8988T (cell line): ENCODE results near the gene NCKAP5.

ENCODE experiments used
- DNase-seq: peaks from one replicate; pipeline ENCODE4 v3.0.0; 2011

Gene NCKAP5

DNA sequence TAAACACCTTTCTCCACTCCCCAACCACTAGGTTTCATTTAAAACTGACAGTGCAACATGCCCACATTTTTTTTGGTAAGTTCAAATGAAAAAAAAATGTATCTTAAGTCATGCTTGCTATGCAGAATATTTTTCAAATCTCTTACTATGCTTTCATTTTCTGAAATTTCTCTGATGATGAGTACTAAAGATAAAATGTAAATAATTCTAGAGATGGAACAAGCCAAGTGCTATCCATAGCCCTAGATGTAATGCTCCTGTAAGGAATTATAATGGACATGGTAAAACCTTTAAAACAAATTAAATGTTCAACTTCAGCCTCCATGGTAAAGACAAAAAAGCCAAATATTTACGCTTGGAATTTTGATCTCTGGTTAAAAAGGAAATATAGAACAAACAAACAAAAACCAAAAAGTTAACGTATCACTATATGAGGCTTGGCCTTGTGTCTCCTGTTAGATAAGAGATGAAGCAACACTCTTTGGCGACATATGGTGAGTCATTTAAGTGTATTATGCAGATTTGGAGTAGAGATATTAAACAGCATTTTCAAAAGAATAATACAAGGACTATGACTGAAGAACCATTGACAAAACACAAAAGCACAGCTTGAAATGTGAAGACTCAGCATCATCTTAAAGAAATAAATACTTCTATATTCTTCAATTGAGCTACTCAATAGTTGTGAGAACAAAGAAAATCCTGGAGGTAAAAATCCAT, 506.2 kb downstream of the NCKAP5 start:
- no peak for DNase-seq

GRCh38 chr2:133054297-133054696, 514.0 kb downstream of the NCKAP5 start:
- DNase-seq, result no peak

GRCh38 chr2:133053541-133053940, 514.7 kb downstream of the NCKAP5 start:
- DNase-seq, result no peak

DNA sequence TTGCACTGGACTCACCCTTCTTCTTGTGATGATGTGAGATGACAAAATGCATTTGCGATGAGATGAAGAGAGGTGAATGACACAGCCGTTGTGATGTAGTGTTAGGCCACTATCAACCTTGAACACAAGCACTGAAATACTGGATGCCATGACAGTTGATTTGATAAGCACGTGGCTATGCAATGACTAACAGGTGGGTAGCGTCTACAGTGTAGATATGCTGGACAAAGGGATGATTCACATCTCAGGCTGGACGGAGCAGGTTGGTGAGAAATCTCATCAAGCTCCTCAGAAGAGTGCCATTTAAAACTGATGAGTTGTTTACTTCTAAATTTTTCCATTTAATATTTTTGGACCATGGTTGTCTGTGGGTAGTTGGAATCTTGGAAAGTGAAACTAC, 522.5 kb downstream of the NCKAP5 start:
- no peak for DNase-seq

DNA sequence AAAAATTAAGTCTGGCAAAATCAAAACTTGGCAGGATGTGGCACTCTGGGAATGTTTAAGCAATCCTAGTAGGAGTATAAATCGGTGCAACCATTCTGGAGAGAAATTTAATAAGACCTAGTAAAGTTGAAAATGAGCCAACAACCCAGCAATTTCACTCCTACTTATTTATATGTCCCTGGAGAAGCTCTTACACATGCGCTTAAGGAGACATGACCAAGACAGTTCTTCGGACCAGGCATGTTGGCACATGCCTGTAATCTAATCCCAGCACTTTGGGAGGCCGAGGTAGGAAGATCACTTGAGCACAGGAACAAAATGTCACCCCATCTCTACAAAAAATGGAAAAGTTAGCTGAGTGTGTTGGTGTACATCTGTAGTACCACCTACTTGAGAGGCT, 523.7 kb downstream of the NCKAP5 start:
- DNase-seq, result no peak

GRCh38 chr2:133040170-133040569, 528.1 kb downstream of the NCKAP5 start:
- no peak for DNase-seq

- DNase-seq, result no peak
These were observed 528.7 kb downstream of the NCKAP5 start for GRCh38 chr2:133039531-133039930.

DNA sequence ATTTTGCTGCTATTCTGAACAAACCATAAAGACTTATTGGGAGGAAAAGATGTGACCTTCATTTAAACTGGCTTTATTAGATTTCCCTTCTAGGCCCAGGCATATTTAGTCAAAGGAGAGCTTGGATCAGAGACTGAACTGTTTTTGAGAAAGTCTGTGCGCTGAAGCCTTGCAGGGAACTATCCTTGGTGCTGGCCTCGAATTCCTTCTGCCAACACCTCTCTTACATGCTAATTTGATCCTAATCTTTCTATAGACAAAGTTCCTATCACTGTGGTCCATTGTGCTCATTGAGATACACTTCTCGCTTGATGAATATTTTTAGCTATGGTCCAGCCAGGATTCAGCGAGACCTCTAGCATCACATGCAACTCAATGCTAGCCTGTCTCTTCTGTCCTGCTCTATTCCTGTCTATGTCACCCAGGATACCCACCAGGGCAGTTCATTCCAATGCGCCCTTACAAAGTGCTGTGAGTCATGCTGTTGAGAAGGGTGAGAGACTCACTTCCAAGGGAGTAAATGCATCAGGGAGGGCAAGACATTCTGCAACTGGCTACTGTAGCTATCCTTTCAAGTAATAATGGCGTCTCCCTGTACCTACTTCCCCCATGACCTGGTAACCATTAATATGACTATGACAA, 541.6 kb downstream of the NCKAP5 start:
- DNase-seq, result no peak

DNA sequence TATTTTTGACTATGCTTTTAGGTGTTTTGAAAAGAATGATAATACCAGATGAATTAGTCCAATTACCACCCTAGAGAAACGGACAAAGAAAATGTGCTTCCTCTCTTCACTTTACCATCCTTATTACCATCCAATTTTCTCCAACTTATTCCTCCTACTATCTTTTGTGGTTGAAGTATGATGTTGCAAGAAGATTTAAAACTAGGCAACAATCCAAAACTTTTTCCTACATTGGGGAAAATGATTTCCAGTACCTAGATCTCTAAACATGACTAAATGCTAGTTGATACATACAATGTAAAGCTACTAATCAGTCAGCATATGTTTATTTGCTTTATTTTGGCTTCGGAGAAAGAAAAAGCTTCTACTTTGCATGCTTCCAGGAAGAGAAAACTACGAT, 543.3 kb downstream of the NCKAP5 start:
- DNase-seq, result no peak

DNA sequence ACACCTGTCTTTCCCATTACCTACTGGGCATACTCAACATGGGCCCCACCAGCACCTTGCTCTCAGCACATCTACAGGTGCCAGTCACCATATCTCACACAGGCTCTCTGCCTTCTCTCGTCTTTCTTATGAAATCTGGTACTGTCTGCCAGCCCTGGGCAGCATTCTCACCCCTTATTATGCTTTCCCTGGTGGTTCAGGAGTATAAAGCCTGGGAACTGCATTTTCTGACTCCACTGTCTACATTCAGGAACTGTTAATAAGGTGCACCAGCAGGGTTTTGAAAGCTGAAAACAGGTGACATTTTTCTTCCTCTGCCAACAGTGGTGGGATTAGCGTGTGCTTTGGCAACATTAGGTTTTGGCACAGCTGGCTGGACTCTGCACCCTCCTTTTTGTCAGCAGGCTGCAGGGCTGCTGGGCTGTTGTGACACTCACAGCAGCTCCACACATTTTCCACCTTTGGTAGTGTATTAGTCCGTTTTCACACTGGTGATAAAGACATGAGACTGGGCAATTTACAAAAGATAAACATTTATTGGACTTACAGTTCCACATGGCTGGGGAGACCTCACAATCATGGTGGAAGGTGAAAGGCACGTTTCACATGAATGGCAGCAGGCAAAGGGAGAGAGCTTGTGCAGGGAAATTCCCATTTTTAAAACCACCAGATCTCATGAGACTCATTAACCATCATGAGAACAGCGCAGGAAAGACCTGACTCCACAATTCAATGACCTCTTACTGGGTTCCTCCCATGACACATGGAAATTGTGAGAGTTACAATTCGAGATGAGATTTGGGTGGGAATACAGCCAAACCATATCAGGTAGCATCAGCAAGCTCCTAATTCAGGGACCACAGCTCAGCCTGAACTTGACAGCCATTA, 555.2 kb downstream of the NCKAP5 start:
- no peak for DNase-seq

GRCh38 chr2:133004623-133005022, 563.6 kb downstream of the NCKAP5 start:
- DNase-seq, result no peak

- DNase-seq, result no peak
These were observed 568.8 kb downstream of the NCKAP5 start for GRCh38 chr2:132999421-132999820.

- no peak for DNase-seq
These were observed 570.0 kb downstream of the NCKAP5 start for GRCh38 chr2:132998221-132998620.

DNA sequence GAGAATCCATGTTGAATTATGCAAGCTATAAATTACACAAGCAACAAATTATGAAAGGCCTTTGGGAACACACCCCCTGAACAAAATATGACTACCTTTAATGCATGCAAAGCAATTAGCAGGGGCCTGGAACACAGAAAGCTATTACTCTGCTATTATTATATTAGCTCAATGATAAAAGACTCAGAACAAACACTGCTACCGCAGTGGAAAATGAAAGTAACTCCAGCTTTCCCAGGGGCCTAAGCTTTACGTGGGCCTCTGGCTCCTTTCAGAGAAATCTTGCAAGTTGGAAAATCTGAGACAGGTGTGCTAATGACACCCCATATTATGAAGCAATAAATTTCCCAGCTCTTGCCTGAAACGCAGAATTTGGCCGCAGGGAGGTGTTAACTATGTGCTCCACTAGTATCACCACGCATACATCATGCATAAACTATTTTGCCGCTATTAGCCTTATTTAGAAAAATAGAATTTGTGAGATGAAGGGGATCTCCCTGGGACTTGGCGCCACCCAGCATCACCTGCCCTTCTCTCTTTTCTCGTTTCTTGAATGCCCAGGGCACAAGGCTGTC, 576.7 kb downstream of the NCKAP5 start:
- DNase-seq, result no peak

DNA sequence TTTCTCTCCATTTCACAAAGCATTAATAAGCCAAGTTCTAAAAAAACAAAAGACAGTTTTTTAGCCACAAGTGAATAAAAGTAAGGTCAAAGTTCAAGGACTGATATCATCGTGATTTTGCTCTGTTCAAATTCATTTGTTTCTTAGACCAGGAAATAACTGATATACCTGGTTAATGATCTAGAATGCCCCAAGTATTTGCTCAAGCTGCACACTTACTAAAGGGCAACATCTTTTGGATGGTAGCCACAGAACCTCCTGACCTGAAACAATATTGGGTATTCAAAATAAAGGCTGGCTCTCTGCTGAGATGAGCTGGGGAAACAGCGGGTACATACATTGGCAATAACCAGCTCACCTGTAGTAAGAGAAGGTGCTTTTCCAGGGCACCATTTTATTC, 583.5 kb downstream of the NCKAP5 start:
- no peak for DNase-seq

- DNase-seq, result no peak
These were observed 588.0 kb downstream of the NCKAP5 start for GRCh38 chr2:132980304-132980703.

GRCh38 chr2:132979339-132980093, 588.7 kb downstream of the NCKAP5 start:
- no peak for DNase-seq

GRCh38 chr2:132978840-132979239, 589.4 kb downstream of the NCKAP5 start:
- no peak for DNase-seq

- no peak for DNase-seq
These were observed 590.3 kb downstream of the NCKAP5 start for GRCh38 chr2:132977812-132978529.

DNA sequence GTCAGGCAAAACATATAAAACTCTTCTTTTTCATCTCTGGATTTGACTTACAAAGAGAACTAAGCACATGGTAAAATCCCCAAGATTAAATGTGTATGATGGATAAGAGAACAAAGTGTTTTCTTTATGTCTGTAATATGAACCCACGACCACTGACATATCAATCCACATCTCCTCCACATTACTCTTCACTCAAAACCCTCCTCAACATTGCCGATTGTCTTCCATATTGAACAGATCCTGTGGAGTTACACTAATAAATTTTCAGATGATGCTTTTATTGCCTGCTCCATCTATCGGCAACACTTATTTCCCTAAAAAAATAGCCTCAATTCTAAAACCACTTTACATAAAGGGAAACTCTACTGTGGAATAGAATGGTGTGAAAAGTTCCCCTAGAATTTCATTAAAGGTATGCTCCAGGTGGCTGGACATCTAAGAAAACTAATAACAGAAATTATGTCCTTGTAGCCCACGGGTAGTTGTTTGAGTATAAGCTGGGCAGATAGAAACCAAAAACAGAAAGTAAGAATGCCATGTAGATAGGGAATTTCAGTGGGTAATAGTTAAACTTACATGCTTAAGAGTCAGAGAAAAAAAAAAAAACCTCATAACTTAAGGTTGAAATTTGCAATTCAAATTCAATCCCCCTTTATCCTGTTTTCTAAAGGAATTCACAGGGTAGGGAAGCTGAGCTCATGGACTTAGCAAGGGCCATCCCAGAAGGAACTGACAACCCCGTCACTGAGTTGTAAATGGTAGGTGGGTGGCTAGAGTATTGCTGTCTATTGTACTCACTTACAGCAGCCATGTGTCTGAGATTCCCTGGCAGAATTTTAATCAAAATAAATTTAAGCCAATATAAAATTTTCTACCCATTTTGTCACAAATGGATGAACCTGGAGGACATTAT, 592.8 kb downstream of the NCKAP5 start:
- no peak for DNase-seq
